Measurements from ENCODE around the gene LPAR1. TPM values are rescaled to one million over a fixed set of nuclear protein-coding genes. Genes with fewer than 3 reads are reported as not detected.

LPAR1 gene
- total and polyA plus RNA-seq, 10 of the 15 experiments (the other 5 are each of a cell fraction or from before 2014, with no cell fraction given), result 3.3 to 12.9 (median 8.4) TPM

GRCh38 chr9:110979636-110980035, 58.6 kb downstream of the LPAR1 start:
- FAIRE-seq, result no peak
- ChIA-PET RAD21 (ENCODE audit: unreplicated experiment) (interaction anchor here (0.5 to 1.9 kb wide), 5 partner anchors 16 to 915 kb away, joined by 4 to 8 read pairs (median 4); no protein-coding TSS in a partner anchor), POLR2A (interaction anchor here (0.6 to 1.8 kb wide), 3 partner anchors 11 to 55 kb away, joined by 3 to 6 read pairs (median 3); no protein-coding TSS in a partner anchor), SMC1A (ENCODE audit: uncharacterized antibody, unreplicated experiment) (interaction anchor here (0.5 to 9.3 kb wide), 9 partner anchors 8 to 178 kb away, joined by 3 to 97 read pairs (median 5); no protein-coding TSS in a partner anchor), CTCF (interaction anchor here (0.6 to 1.6 kb wide), 4 partner anchors 11 to 56 kb away, joined by 3 to 5 read pairs (median 4); no protein-coding TSS in a partner anchor)
- in situ Hi-C loops (cut with MboI) (no loop called here), intact Hi-C loops (cut with micrococcal nuclease; ENCODE audit: unreplicated experiment) (loop anchor here (5.0 kb wide), 1 partner anchor 38 kb away; no protein-coding TSS in a partner anchor)
- Histone ChIP-seq H3K79me2 (ENCODE audit: control insufficient read depth, insufficient read depth, low read length) (no peaks in the 10 kb centered on the region), H3K9me3 (replicated peaks; ENCODE audit: control insufficient read depth, insufficient read depth, low read length) (no peaks in the 10 kb centered on the region), H2AFZ (ENCODE audit: control insufficient read depth, low read depth, low read length) (no peak overlapping the region), H3K9ac (ENCODE audit: control insufficient read depth, insufficient read depth, low read length) (no peak overlapping the region), H3K4me3 (no peak overlapping the region), H3K4me1 (ENCODE audit: control insufficient read depth, insufficient read depth, low read length) (no peaks in the 10 kb centered on the region), H3K4me2 (ENCODE audit: control insufficient read depth, insufficient read depth) (no peak overlapping the region), H3K27me3 (replicated peaks in 1 of 2; ENCODE audit: control insufficient read depth in 2 of 2, insufficient read depth in 2 of 2, low read length in 1 of 2) (no peaks in the 10 kb centered on the region), H3K36me3 (ENCODE audit: control insufficient read depth in 2 of 2, insufficient read depth in 2 of 2, low read length in 1 of 2) (no peaks in the 10 kb centered on the region), H4K20me1 (ENCODE audit: control insufficient read depth, insufficient read depth) (no peaks in the 10 kb centered on the region), H3K27ac (ENCODE audit: control insufficient read depth, insufficient read depth) (no peak overlapping the region)
- no peak for TF ChIP-seq ATF2 (IDR thresholded peaks at IDR 0.05; ENCODE audit: low read length)
- no peak for TF ChIP-seq NR2C2 (IDR thresholded peaks at IDR 0.05; ENCODE audit: borderline replicate concordance, control insufficient read depth, insufficient read length, low read depth)
- TF ChIP-seq MXI1 (IDR thresholded peaks at IDR 0.05; ENCODE audit: low read depth, low read length), result no peak
- no peak for TF ChIP-seq SMC3 (IDR thresholded peaks at IDR 0.05; ENCODE audit: borderline replicate concordance, low read length)
- TF ChIP-seq RAD21 (IDR thresholded peaks at IDR 0.05; ENCODE audit: insufficient read depth, low read depth, low read length), result no peak
- no peak for TF ChIP-seq POLR2AphosphoS5 (IDR thresholded peaks at IDR 0.05; ENCODE audit: low read length)
- no peak for TF ChIP-seq SIX5 (IDR thresholded peaks at IDR 0.05; ENCODE audit: low read depth, low read length, severe bottlenecking)
- TF ChIP-seq IRF4 (IDR thresholded peaks at IDR 0.05; ENCODE audit: low read depth, low read length), result no peak
- ATAC-seq, result no peak
- no TSS peak for BruUV-seq (replicated peaks)
- DNase-seq (ENCODE audit: low read depth, low spot score), result no peak

All from GM12878 (cell line).